T-helper 1 cell treated with Interleukin-12 subunit alpha and Interleukin-12 subunit beta and Interleukin-4 antibody, amounts not matched to agents 30 μg/mL and 1 μg/mL, for 36 hours (primary cell): ENCODE measurements around the gene SLC17A8.

Source experiments
- H3K27ac Mint-ChIP-seq: one replicate; pipeline ENCODE4 v1.8.0; 2021; ENCODE audit warnings: mild to moderate bottlenecking, mixed read lengths
- H3K27me3 Mint-ChIP-seq: one replicate; pipeline ENCODE4 v1.8.0; 2021; ENCODE audit warnings: low read depth, mixed read lengths
- H3K36me3 Mint-ChIP-seq: one replicate; pipeline ENCODE4 v1.8.0; 2021; ENCODE audit warnings: low read depth, mixed read lengths
- H3K4me1 Mint-ChIP-seq: one replicate; pipeline ENCODE4 v1.8.0; 2021; ENCODE audit warnings: low read depth, mixed read lengths
- H3K4me3 Mint-ChIP-seq: one replicate; pipeline ENCODE4 v1.8.0; 2021; ENCODE audit warnings: mild to moderate bottlenecking, moderate library complexity, mixed read lengths
- H3K9me3 Mint-ChIP-seq: one replicate; pipeline ENCODE4 v1.8.0; 2021; ENCODE audit warnings: mixed read lengths

SLC17A8 gene

GRCh38 chr12:100455896-100456295 is 99.0 kb downstream of the SLC17A8 start:
- no peaks in the 10 kb centered on the region for H3K9me3 Mint-ChIP-seq
- H3K27ac Mint-ChIP-seq: no peak overlapping the region
- H3K36me3 Mint-ChIP-seq: no peaks in the 10 kb centered on the region
- no peaks in the 10 kb centered on the region for H3K4me1 Mint-ChIP-seq
- no peaks in the 10 kb centered on the region for H3K27me3 Mint-ChIP-seq
- no peak overlapping the region for H3K4me3 Mint-ChIP-seq

DNA sequence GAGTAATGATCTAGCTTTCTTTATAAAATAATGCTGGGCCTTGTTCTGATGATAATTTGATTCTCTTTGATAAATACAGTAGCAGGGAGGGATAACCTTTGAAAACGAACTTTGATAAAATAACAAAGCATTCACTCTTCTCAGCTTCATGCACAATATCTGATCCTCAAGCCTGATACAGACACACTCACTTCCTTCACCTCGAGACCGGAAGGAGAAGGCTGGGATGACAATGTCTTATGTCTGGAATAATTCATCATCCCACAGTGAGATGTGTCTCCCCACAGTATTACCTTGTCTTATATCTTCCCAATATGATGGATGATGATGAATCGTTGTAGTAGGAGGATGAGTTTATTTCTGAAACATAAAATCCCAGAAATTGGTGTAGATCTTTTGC is 101.3 kb downstream of the SLC17A8 start:
- Mint-ChIP-seq H3K4me1 (no peaks in the 10 kb centered on the region), H3K27me3 (no peaks in the 10 kb centered on the region), H3K36me3 (no peaks in the 10 kb centered on the region), H3K9me3 (no peaks in the 10 kb centered on the region), H3K27ac (no peak overlapping the region), H3K4me3 (no peak overlapping the region)

DNA sequence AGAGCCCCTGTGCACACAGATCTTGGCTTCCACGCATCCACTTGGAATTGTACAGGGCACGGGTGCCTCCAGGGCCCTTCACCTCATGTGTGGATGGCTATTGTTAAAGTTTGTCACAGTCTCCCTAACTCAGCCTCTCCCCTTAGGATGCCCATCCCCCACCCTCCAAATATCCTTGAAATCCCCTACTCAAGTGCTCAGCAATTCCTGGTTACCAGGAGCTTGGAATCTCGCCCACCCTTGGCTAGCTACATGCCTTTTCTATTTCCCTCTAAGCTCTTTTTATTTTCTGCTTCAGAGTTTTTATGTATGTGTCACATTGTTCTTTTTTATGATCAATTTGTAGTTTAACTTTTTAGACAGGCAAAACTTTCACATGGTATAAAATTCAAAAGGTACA is 103.8 kb downstream of the SLC17A8 start:
- no peak overlapping the region for H3K27ac Mint-ChIP-seq

DNA sequence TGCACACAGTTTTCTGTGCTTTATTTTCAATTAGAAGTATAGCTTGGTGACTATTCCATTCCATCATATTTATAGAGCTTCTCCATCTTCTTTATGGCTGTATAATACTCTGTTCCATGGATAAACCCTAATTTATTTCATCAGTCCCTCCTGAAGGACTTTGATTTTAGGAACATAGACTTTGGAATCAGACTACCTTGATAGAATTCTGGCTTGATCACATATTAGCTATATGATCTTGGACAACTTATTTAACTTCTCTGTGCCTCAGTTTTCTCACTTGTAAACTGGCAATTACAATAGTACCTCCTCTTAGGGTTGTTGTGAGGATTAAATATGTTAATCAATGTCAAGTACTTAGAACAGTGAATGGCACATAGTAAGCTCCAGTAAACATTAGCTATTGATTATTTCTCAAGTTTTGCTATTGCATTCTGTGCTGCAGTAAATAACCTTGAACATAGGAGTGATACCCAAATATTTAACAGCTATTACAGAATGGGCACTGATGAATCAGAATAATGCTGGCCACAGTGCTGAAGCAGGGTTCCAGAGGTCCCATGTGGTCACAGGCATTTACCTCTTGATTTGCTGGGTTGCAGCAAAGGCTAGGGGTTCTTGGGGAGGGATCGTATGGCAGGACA is 104.6 kb downstream of the SLC17A8 start:
- Mint-ChIP-seq H3K9me3 (no peaks in the 10 kb centered on the region), H3K36me3 (no peaks in the 10 kb centered on the region), H3K27ac (no peak overlapping the region), H3K4me3 (no peak overlapping the region), H3K4me1 (no peaks in the 10 kb centered on the region), H3K27me3 (no peaks in the 10 kb centered on the region)

More for the DNA sequence above, 103.8 kb downstream of the SLC17A8 start:
- no peak overlapping the region for H3K4me3 Mint-ChIP-seq
- H3K36me3 Mint-ChIP-seq: no peaks in the 10 kb centered on the region
- H3K9me3 Mint-ChIP-seq: no peaks in the 10 kb centered on the region
- H3K4me1 Mint-ChIP-seq: no peaks in the 10 kb centered on the region
- no peaks in the 10 kb centered on the region for H3K27me3 Mint-ChIP-seq

DNA sequence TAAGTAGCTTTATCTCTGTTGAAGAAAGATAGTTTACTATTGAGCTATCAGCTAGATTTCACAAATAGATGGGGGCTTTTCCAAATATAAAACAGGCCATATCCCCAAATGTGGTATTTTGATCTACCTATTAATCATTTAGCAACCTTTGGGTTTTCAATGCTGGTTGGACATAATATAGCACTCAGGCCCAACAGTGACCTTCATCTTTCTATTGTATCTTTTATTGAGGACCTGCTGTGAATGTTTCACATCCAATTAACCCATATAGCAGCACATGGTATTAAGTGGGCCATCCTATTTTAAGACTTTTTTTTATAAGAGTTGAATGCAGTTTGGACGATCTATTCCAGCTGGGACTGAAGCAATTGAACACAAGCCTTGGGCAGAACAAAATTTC is 106.8 kb downstream of the SLC17A8 start:
- H3K27me3 Mint-ChIP-seq: no peaks in the 10 kb centered on the region
- no peak overlapping the region for H3K4me3 Mint-ChIP-seq
- no peaks in the 10 kb centered on the region for H3K36me3 Mint-ChIP-seq
- H3K4me1 Mint-ChIP-seq: no peaks in the 10 kb centered on the region
- H3K27ac Mint-ChIP-seq: no peak overlapping the region
- H3K9me3 Mint-ChIP-seq: no peaks in the 10 kb centered on the region

- H3K9me3 Mint-ChIP-seq: no peaks in the 10 kb centered on the region
- H3K27ac Mint-ChIP-seq: no peak overlapping the region
- no peaks in the 10 kb centered on the region for H3K4me1 Mint-ChIP-seq
- H3K36me3 Mint-ChIP-seq: no peaks in the 10 kb centered on the region
- H3K27me3 Mint-ChIP-seq: no peaks in the 10 kb centered on the region
- no peak overlapping the region for H3K4me3 Mint-ChIP-seq
These were observed 107.7 kb downstream of the SLC17A8 start for GRCh38 chr12:100464529-100464928.

- no peaks in the 10 kb centered on the region for H3K4me1 Mint-ChIP-seq
- H3K27me3 Mint-ChIP-seq: no peaks in the 10 kb centered on the region
- H3K36me3 Mint-ChIP-seq: no peaks in the 10 kb centered on the region
- H3K9me3 Mint-ChIP-seq: no peaks in the 10 kb centered on the region
- H3K27ac Mint-ChIP-seq: no peak overlapping the region
- H3K4me3 Mint-ChIP-seq: no peak overlapping the region
These were observed 111.3 kb downstream of the SLC17A8 start for GRCh38 chr12:100468126-100468525.
